DMS79 (cell line): ENCODE data around the gene FERMT3.

Experiments used
- DNase-seq: peaks from one replicate; lab custom pipeline; 2025; lab: John Stamatoyannopoulos, UW

The FERMT3 gene

GRCh38 chr11:64264371-64264852, 57.9 kb downstream of the FERMT3 start:
- no peak for DNase-seq

- DNase-seq, result no peak
Measured at GRCh38 chr11:64265176-64266160, 58.9 kb downstream of the FERMT3 start.

GRCh38 chr11:64266339-64266738, 59.8 kb downstream of the FERMT3 start:
- no peak for DNase-seq

- peak; percentile 77 for DNase-seq
Measured at GRCh38 chr11:64267207-64267945, 60.9 kb downstream of the FERMT3 start.

GRCh38 chr11:64268025-64268892, 61.7 kb downstream of the FERMT3 start:
- peak; percentile 27 for DNase-seq

- DNase-seq, result no peak
Measured at GRCh38 chr11:64268893-64269539, 62.5 kb downstream of the FERMT3 start.

- DNase-seq, result peak; percentile 99
Measured at GRCh38 chr11:64269540-64270220, 63.2 kb downstream of the FERMT3 start.
